ENCODE results near the gene C5orf46.

- TF ChIP-seq CTCF (optimal IDR thresholded peaks at IDR 0.05 in 1 of 3, IDR thresholded peaks at IDR 0.05 in 1 of 3, conservative IDR thresholded peaks at IDR 0.05 in 1 of 3; ENCODE audit: extremely low read depth in 1 of 3, insufficient read depth in 2 of 3, low read length in 3 of 3) (no peak), EZH2 (IDR thresholded peaks at IDR 0.05; ENCODE audit: low read length) (no peak)
Measured at GRCh38 chr5:147912011-147912410, 5.7 kb upstream of the C5orf46 start.

Data from keratinocyte (primary cell).